Mucosa of descending colon (tissue), 3 donors: Measurements from ENCODE around the gene RAB6B. TPM values are rescaled to one million over a fixed set of nuclear protein-coding genes. Genes with fewer than 3 reads are reported as not detected.

Source experiments
- ATAC-seq: fragments of 200-7000 bp; cut with Tn5 transposase; one replicate; pipeline ENCODE4 v1.9.1; 2020; ENCODE audit warnings: mild to moderate bottlenecking, moderate library complexity
- DNase-seq, 3 donors: peaks; one replicate each; pipeline ENCODE4 v3.0.0-alpha.2; 2020
- H3K36me3 ChIP-seq: fragments of 200-600 bp; one replicate; pipeline ENCODE4 v1.8.0; 2021; ENCODE audit warnings: low read depth, mild to moderate bottlenecking
- H3K4me1 ChIP-seq: fragments of 200-600 bp; one replicate; pipeline ENCODE4 v1.8.0; 2021; ENCODE audit warnings: low read depth, mild to moderate bottlenecking
- H3K4me3 ChIP-seq: fragments of 200-600 bp; one replicate; pipeline ENCODE4 v1.8.0; 2021; ENCODE audit warnings: mild to moderate bottlenecking
- H3K9me3 ChIP-seq: fragments of 200-600 bp; one replicate; pipeline ENCODE4 v1.8.0; 2021; ENCODE audit warnings: mild to moderate bottlenecking
- intact Hi-C, 2 donors: fragments of 100-400 bp; cut with DNase I in 1 of 2; cut with micrococcal nuclease in 1 of 2; formaldehyde crosslinking; loops; one replicate each; pipeline versions ENCODE4 v1.11.0 to v1.11.1; 2022; cut with DNase I, micrococcal nuclease
- total RNA-seq, 3 donors: library from RNA; stranded (reverse); fragmentation: NEBNext Ultra II Directional in 2 of 3; extraction: Animal tissue kit (Norgen Biotek cat#: 25700) in 2 of 3; gene quantifications; one replicate each; pipeline versions ENCODE4 v1.2.1 to v1.2.4, GENCODE V29; 2021 to 2023
- TF ChIP-seq, protein P1 (sequence below): fragments of 200-600 bp; IDR thresholded peaks from one replicate; pipeline ENCODE4 v1.8.0; 2022; ENCODE audit warnings: antibody characterized with exemption, mild to moderate bottlenecking
- donor health status: DM: no; HTN: no; CAD: no; lungs with moderate emphysema.
- donor health status: DM: no; HTN: no; CAD: no.
- donor health status: DM: no; HTN: yes; CAD: no.

Gene RAB6B
- total RNA-seq, 3 donors from 2014 or later, result 4.1 to 11.6 (median 4.8) TPM

DNA sequence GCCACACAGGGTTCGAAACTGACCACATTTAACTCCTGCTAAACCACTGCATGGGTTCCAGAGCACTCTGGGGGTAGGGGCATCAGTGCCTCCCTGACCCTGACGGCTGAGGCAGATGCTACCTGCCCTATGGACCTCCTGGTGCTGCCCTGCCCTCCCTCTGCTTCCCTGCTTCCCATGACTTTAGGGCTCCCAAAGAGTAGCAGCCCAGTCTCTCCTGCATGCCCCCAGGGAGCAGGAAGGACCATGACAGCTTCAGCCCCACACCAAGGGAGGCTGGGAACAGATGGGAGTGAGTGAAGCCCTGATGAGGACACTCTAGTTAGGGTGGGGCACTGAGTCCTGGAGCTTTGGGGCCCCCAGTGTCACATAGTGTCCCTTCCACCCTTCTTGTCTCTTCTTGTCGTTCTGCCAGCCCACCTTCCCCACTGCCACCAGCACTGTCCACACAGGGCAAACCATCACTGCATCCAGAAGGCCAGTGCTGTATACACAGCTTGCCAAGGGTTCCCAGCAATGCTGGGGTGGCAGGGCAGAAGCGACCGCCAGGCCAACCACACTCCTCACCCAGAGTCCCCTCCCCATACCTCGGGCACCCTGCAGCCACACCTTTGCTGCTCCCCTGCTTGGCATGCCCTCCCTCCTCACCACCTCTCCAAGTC is 59.1 kb downstream of the RAB6B start:
- TF ChIP-seq, protein P1, sequence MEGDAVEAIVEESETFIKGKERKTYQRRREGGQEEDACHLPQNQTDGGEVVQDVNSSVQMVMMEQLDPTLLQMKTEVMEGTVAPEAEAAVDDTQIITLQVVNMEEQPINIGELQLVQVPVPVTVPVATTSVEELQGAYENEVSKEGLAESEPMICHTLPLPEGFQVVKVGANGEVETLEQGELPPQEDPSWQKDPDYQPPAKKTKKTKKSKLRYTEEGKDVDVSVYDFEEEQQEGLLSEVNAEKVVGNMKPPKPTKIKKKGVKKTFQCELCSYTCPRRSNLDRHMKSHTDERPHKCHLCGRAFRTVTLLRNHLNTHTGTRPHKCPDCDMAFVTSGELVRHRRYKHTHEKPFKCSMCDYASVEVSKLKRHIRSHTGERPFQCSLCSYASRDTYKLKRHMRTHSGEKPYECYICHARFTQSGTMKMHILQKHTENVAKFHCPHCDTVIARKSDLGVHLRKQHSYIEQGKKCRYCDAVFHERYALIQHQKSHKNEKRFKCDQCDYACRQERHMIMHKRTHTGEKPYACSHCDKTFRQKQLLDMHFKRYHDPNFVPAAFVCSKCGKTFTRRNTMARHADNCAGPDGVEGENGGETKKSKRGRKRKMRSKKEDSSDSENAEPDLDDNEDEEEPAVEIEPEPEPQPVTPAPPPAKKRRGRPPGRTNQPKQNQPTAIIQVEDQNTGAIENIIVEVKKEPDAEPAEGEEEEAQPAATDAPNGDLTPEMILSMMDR, result no peak
- no peak for ATAC-seq
- DNase-seq, result no peak
- H3K36me3 ChIP-seq, result no peaks in the 10 kb centered on the region
- intact Hi-C loops, result no loop called here
- no peaks in the 10 kb centered on the region for H3K9me3 ChIP-seq
- no peak overlapping the region for H3K4me3 ChIP-seq
- no peaks in the 10 kb centered on the region for H3K4me1 ChIP-seq

DNA sequence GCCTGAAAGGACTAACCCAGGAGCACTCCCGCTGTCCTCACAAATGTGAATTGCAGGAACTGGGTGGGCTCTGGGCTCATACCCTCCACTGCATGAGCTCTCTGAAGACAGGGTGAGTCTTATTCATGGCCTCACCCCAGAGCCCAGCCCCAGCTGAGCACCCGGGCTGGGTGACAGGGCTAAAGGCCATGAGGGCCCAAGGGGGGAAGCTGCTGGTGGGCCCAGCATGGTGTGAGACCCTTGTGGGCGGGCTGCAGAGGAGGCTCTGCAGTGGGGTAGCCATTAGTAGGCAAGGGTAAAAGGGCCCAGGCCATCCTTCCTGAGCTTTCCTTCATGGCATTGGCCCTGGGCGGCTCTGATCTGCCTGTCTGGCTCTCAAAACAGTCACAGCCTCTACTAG is 59.7 kb downstream of the RAB6B start:
- H3K4me1 ChIP-seq, result no peaks in the 10 kb centered on the region
- H3K36me3 ChIP-seq, result no peaks in the 10 kb centered on the region
- DNase-seq (no peak), ATAC-seq (no peak)
- no peak overlapping the region for H3K4me3 ChIP-seq
- intact Hi-C loops, result no loop called here
- no peaks in the 10 kb centered on the region for H3K9me3 ChIP-seq
- TF ChIP-seq, protein P1, result no peak

DNA sequence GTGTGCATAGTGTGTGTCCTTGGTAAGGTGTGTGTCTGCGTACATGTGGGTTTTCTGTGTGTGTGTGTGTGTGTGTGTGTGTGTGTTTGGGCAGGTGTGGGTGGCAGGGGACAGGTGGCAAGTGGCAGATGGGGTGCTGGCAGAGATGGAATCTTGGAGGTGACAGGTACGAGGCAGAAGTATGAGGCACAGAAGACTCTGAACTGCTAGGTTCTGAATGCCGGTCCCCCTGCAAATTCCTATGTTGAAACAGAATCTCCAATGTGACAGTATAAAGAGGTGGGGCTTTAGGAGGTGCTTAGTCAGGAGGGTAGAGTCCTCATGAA is 60.3 kb downstream of the RAB6B start:
- no peak for DNase-seq
- no peak for ATAC-seq
- Histone ChIP-seq H3K36me3 (no peaks in the 10 kb centered on the region), H3K4me3 (no peak overlapping the region), H3K9me3 (no peaks in the 10 kb centered on the region), H3K4me1 (no peaks in the 10 kb centered on the region)
- TF ChIP-seq, protein P1, result no peak
- intact Hi-C loops, result no loop called here

DNA sequence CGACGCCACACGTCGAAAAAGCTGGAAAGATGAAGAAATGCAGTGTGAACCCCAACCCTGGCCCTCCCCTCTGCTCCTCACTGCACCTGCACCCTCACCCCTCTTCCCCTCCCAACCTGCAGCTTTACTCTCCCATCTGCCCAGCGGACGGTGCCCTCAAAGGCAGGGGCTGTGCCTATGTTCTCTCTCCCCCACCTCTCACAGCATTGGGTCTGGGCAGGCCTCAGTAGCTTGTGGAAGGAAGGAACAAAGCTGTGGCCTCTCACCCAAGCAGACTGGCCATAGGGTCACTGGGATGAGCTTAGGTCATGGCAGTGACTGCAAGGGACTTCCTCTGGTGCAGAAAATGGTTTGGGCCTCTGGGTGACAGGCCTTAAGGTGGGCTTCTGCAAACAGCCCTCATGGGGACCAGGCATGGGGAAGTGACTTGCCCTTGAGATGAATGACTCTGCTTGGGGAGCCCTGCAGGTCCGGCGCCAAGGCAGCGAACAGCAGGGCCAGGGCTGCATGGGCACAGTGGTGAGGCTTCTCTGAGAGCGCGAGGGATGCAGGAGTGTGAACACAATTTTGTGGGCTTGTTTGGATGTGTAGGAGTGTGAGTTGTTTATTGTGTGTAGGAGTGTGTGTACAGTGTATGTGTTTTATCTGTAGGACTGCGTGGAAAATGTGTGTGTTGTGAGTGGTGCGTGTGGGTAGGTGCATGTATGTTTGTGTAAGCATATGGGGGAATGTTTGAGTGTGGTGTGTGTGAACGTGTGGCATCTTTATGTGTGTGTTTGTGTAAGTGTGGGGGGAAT is 60.9 kb downstream of the RAB6B start:
- TF ChIP-seq, protein P1, result no peak
- no peak for ATAC-seq
- H3K36me3 ChIP-seq, result no peaks in the 10 kb centered on the region
- DNase-seq, result no peak
- H3K9me3 ChIP-seq, result no peaks in the 10 kb centered on the region
- intact Hi-C loops, result no loop called here
- no peaks in the 10 kb centered on the region for H3K4me1 ChIP-seq
- H3K4me3 ChIP-seq, result no peak overlapping the region

- no peak for ATAC-seq
- TF ChIP-seq, protein P1, result no peak
- Histone ChIP-seq H3K9me3 (no peaks in the 10 kb centered on the region), H3K4me3 (no peak overlapping the region), H3K36me3 (no peaks in the 10 kb centered on the region), H3K4me1 (no peaks in the 10 kb centered on the region)
- no peak for DNase-seq
- intact Hi-C loops, result no loop called here
These were observed 61.6 kb downstream of the RAB6B start for GRCh38 chr3:133833880-133834620.
